Natural killer cell (primary cell): ENCODE results near the gene UBXN6. TPM values are rescaled to one million over a fixed set of nuclear protein-coding genes. Genes with fewer than 3 reads are reported as not detected.

ENCODE experiments used
- ATAC-seq, 3 donors: fragments of 150-1000 bp in 2 of 3; fragments of 200-7000 bp in 1 of 3; cut with Tn5 transposase; 1 replicate in 1 of 3; 2 replicates in 2 of 3; pipeline ENCODE4 v1.10.0; 2021; ENCODE audit warnings: mild to moderate bottlenecking in 2 of 3, moderate library complexity in 2 of 3
- DNase-seq, 2 donors: peaks; one replicate each; pipeline versions ENCODE4 v3.0.0 to v3.0.0-alpha.2; 2013 to 2021; ENCODE audit warnings: mixed read lengths in 1 of 2
- H3K27ac ChIP-seq: one replicate; pipeline ENCODE4 v1.5.1; 2013; ENCODE audit warnings: mild to moderate bottlenecking, low read length
- H3K27me3 ChIP-seq: one replicate; pipeline ENCODE4 v1.6.1; 2013; ENCODE audit warnings: low read length; ENCODE audit not compliant: control insufficient read depth, insufficient read depth
- H3K36me3 ChIP-seq: one replicate; pipeline ENCODE4 v1.6.1; 2013; ENCODE audit warnings: low read length; ENCODE audit not compliant: control insufficient read depth, insufficient read depth
- H3K4me1 ChIP-seq: one replicate; pipeline ENCODE4 v1.6.1; 2013; ENCODE audit warnings: low read length; ENCODE audit not compliant: control insufficient read depth, insufficient read depth
- H3K4me3 ChIP-seq: one replicate; pipeline ENCODE4 v1.5.1; 2013; ENCODE audit warnings: low read length
- H3K9me3 ChIP-seq: one replicate; pipeline ENCODE4 v1.6.1; 2013; ENCODE audit warnings: low read length; ENCODE audit not compliant: control insufficient read depth, insufficient read depth
- H3K27ac Mint-ChIP-seq, 2 donors: one replicate each; pipeline ENCODE4 v1.8.0; 2022; ENCODE audit warnings: mild to moderate bottlenecking in 2 of 2, mixed read lengths in 2 of 2, moderate library complexity in 1 of 2
- H3K27me3 Mint-ChIP-seq, 2 donors: one replicate each; pipeline ENCODE4 v1.8.0; 2022; ENCODE audit warnings: low read depth in 2 of 2, mixed read lengths in 2 of 2
- H3K36me3 Mint-ChIP-seq: one replicate; pipeline ENCODE4 v1.8.0; 2022; ENCODE audit warnings: mixed read lengths
- H3K4me1 Mint-ChIP-seq, 2 donors: one replicate each; pipeline ENCODE4 v1.8.0; 2022; ENCODE audit warnings: mixed read lengths in 2 of 2
- H3K4me3 Mint-ChIP-seq: one replicate; pipeline ENCODE4 v1.8.0; 2022; ENCODE audit warnings: mild to moderate bottlenecking, moderate library complexity, mixed read lengths
- H3K9me3 Mint-ChIP-seq, 2 donors: one replicate each; pipeline ENCODE4 v1.8.0; 2022; ENCODE audit warnings: mixed read lengths in 2 of 2
- WGBS: methylation state at CpG from one replicate; pipeline ENCODE4 v1.1.7; 2013; ENCODE audit warnings: missing lambda C conversion rate; ENCODE audit not compliant: insufficient coverage; 5-methylcytosine and 5-hydroxymethylcytosine counted together
- intact Hi-C: fragments of 100-400 bp; cut with micrococcal nuclease; formaldehyde crosslinking; loops from one replicate; pipeline ENCODE4 v1.14.2; 2022
- total RNA-seq, 4 donors: library from RNA; stranded (reverse); fragments of 120-200 nt in 1 of 4; gene quantifications; one replicate each; pipeline versions ENCODE4 v1.2.3 to v1.2.4, GENCODE V29; 2013 to 2022
- TF ChIP-seq, protein P1 (sequence below): fragments of 200-600 bp; IDR thresholded peaks from one replicate; pipeline ENCODE4 v1.8.0; 2022; ENCODE audit warnings: antibody characterized with exemption

Gene UBXN6
- total RNA-seq, 3 donors from 2014 or later (not counting 1 experiment from before 2014, with no cell fraction given) = 54.3 to 67.7 (median 63.3) TPM

DNA sequence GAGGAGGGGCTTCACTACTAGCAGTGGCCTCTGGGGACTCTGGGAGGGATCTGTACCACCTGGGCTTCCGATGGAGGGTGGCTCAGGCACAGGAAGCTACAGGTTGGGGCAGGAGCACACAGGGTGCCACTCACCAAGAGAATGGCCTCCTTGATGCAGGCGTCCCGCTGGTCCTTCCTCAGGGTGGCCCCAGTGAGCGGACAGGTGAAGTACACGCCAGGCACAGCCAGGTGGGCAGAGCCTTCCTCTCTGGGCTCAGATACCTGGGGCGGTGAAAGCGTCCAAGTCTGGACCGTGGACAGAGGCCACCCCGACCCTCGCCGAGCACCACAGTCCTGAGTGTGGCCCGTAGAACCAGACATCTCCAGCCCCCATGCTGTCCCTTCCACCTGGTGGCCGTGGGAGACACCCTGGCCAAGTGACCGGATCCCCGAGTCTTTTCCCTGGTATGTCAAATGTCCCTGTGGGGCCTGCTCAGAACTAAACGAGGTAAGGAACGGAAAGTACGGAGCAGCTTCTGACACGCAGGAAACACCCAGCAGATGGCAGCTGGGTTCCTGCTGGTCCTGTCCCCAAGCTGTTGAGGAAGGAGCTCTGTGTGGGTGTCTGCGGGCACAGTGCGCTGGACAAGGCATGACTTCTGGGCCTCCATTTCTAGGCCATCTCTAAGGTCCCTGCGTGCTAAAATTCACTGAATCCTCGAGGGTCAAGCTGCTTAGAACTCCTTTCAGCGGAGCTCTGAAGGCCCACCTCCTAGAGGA, 5.2 kb downstream of the UBXN6 start:
- H3K36me3 Mint-ChIP-seq = no peaks in the 10 kb centered on the region
- ATAC-seq = no peak
- H3K9me3 Mint-ChIP-seq = no peaks in the 10 kb centered on the region
- H3K4me3 Mint-ChIP-seq = no peak overlapping the region
- TF ChIP-seq, protein P1, sequence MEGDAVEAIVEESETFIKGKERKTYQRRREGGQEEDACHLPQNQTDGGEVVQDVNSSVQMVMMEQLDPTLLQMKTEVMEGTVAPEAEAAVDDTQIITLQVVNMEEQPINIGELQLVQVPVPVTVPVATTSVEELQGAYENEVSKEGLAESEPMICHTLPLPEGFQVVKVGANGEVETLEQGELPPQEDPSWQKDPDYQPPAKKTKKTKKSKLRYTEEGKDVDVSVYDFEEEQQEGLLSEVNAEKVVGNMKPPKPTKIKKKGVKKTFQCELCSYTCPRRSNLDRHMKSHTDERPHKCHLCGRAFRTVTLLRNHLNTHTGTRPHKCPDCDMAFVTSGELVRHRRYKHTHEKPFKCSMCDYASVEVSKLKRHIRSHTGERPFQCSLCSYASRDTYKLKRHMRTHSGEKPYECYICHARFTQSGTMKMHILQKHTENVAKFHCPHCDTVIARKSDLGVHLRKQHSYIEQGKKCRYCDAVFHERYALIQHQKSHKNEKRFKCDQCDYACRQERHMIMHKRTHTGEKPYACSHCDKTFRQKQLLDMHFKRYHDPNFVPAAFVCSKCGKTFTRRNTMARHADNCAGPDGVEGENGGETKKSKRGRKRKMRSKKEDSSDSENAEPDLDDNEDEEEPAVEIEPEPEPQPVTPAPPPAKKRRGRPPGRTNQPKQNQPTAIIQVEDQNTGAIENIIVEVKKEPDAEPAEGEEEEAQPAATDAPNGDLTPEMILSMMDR = no peak
- whole genome bisulfite sequencing = 92% methylated on average over 24 of the region's 24 CpGs
- intact Hi-C loops = no loop called here
- H3K9me3 ChIP-seq = no peaks in the 10 kb centered on the region
- H3K27ac Mint-ChIP-seq = no peak overlapping the region
- no peaks in the 10 kb centered on the region for H3K27me3 Mint-ChIP-seq
- peaks cover 18% of the 10 kb centered on the region for H3K4me1 ChIP-seq
- no peak overlapping the region for H3K27ac ChIP-seq
- H3K27me3 ChIP-seq = no peaks in the 10 kb centered on the region
- peaks cover 10 to 22% of the 10 kb centered on the region in 2 donors for H3K4me1 Mint-ChIP-seq
- H3K4me3 ChIP-seq = no peak overlapping the region
- peaks cover 37% of the 10 kb centered on the region for H3K36me3 ChIP-seq
- no peak for DNase-seq

DNA sequence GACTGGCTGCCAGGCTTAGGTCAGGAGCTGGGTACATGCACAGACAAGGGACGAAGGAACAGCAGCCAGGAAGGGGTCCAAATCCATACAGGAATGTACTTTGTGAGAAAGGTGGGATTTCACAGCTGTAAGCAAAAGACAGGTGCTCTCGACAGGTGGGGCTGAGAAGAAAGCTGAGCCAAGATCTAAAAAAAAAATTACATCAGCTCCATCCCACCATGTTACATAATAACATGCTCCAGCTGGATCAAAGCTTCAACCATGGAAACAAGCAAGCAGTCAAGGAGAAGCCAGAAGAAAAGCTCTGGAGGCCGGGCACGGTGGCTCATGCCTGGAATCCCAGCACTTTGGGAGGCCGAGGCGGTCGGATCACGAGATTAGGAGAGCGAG, 8.0 kb downstream of the UBXN6 start:
- DNase-seq (no peak), ATAC-seq (no peak)
- WGBS = 96% methylated on average over 9 of the region's 9 CpGs
- no peak overlapping the region for H3K27ac Mint-ChIP-seq
- Histone ChIP-seq H3K36me3 (peaks cover 63% of the 10 kb centered on the region), H3K4me1 (no peaks in the 10 kb centered on the region), H3K27ac (no peak overlapping the region), H3K27me3 (no peaks in the 10 kb centered on the region), H3K4me3 (no peak overlapping the region), H3K9me3 (no peaks in the 10 kb centered on the region)
- H3K9me3 Mint-ChIP-seq = no peaks in the 10 kb centered on the region
- no peak overlapping the region for H3K4me3 Mint-ChIP-seq
- TF ChIP-seq, protein P1 = no peak
- H3K4me1 Mint-ChIP-seq = no peaks in the 10 kb centered on the region
- H3K36me3 Mint-ChIP-seq = no peaks in the 10 kb centered on the region
- H3K27me3 Mint-ChIP-seq = no peaks in the 10 kb centered on the region
- intact Hi-C loops = no loop called here

- H3K27me3 ChIP-seq = no peaks in the 10 kb centered on the region
- Mint-ChIP-seq H3K9me3 (no peaks in the 10 kb centered on the region), H3K27me3 (no peaks in the 10 kb centered on the region), H3K36me3 (no peaks in the 10 kb centered on the region), H3K4me3 (no peak overlapping the region), H3K27ac (no peak overlapping the region), H3K4me1 (no peaks in the 10 kb centered on the region)
- DNase-seq (no peak), ATAC-seq (no peak)
- H3K4me1 ChIP-seq = no peaks in the 10 kb centered on the region
- intact Hi-C loops = no loop called here
- TF ChIP-seq, protein P1 = no peak
- H3K36me3 ChIP-seq = peaks cover 68% of the 10 kb centered on the region
- no peaks in the 10 kb centered on the region for H3K9me3 ChIP-seq
- no peak overlapping the region for H3K4me3 ChIP-seq
- no peak overlapping the region for H3K27ac ChIP-seq
- 94% methylated on average over 23 of the region's 24 CpGs for WGBS
Observed at GRCh38 chr19:4449022-4449638, 8.5 kb downstream of the UBXN6 start.
